SK-N-SH (cell line): Measurements from ENCODE around the gene PLCB1. TPM values are rescaled to one million over a fixed set of nuclear protein-coding genes. Genes with fewer than 3 reads are reported as not detected.

ENCODE experiments used
- CTCF ChIA-PET: fragments of 300-600, 350-600 bp; formaldehyde crosslinking; extraction: SDS; loops from one replicate; lab custom pipeline; 2021; lab: Yijun Ruan, JAX
- POLR2A ChIA-PET: fragments of 350-600 bp; sonication (Branson Sonifier 250); formaldehyde crosslinking; extraction: SDS; loops from one replicate; lab custom pipeline; 2020; ENCODE audit warnings: antibody characterized with exemption, inconsistent platforms; lab: Yijun Ruan, JAX
- DNase-seq: peaks from one replicate; pipeline ENCODE4 v3.0.0; 2012
- H2AFZ ChIP-seq: fragments of 200-600 bp; sonication (generic); 2 replicates; pipeline ENCODE4 v1.8.1; 2016; ENCODE audit warnings: antibody characterized with exemption, mild to moderate bottlenecking, low read depth
- H3F3A ChIP-seq: fragments of 200-600 bp; sonication (generic); replicated peaks from 2 replicates; pipeline ENCODE3; 2016; ENCODE audit warnings: antibody characterized with exemption, mild to moderate bottlenecking; ENCODE audit not compliant: insufficient read depth
- H3K27ac ChIP-seq, 2 experiments: fragments of 200-500 bp in 1 of 2; fragments of 200-600 bp in 1 of 2; sonication (Bioruptor generic) in 1 of 2; sonication (generic), shearing (Covaris generic) in 1 of 2; 2 replicates each; pipeline versions ENCODE4 v1.5.1 to v1.6.1; 2014 to 2016; ENCODE audit warnings: low read depth in 2 of 2, inconsistent platforms in 1 of 2, low read length in 1 of 2, mild to moderate bottlenecking in 1 of 2, mixed read lengths in 1 of 2
- H3K27me3 ChIP-seq: fragments of 200-600 bp; sonication (generic), shearing (Covaris generic); 2 replicates; pipeline ENCODE4 v1.6.1; 2016; ENCODE audit warnings: mixed run types; ENCODE audit not compliant: insufficient read depth
- H3K36me3 ChIP-seq, 2 experiments: fragments of 200-500 bp in 1 of 2; fragments of 200-600 bp in 1 of 2; sonication (Bioruptor generic) in 1 of 2; sonication (generic) in 1 of 2; replicated peaks in 1 of 2; 2 replicates each; pipeline versions ENCODE3 to v1.5.1; 2014 to 2016; ENCODE audit warnings: low read length in 1 of 2, mild to moderate bottlenecking in 1 of 2; ENCODE audit not compliant: insufficient read depth in 2 of 2, control insufficient read depth in 1 of 2
- H3K4me1 ChIP-seq, 2 experiments: fragments of 200-500 bp in 1 of 2; fragments of 200-600 bp in 1 of 2; sonication (Bioruptor generic) in 1 of 2; sonication (generic), shearing (Covaris generic) in 1 of 2; 2 replicates each; pipeline versions ENCODE4 v1.5.1 to v1.6.1; 2014 to 2016; ENCODE audit warnings: low read depth in 1 of 2, low read length in 1 of 2, mixed run types in 1 of 2; ENCODE audit not compliant: insufficient read depth in 2 of 2, control insufficient read depth in 1 of 2
- H3K4me2 ChIP-seq: fragments of 200-600 bp; sonication (generic), shearing (Covaris generic); 2 replicates; pipeline ENCODE4 v1.6.1; 2017; ENCODE audit warnings: mixed run types
- H3K4me3 ChIP-seq, 2 experiments: fragments of 200-500 bp in 1 of 2; fragments of 200-600 bp in 1 of 2; sonication (Bioruptor generic) in 1 of 2; sonication (generic), shearing (Covaris generic) in 1 of 2; 2 replicates each; pipeline versions ENCODE4 v1.5.1 to v1.8.1; 2014 to 2016; ENCODE audit warnings: low read depth in 2 of 2, inconsistent platforms in 1 of 2, low read length in 1 of 2, mild to moderate bottlenecking in 1 of 2, mixed read lengths in 1 of 2, moderate library complexity in 1 of 2
- H3K79me2 ChIP-seq: fragments of 200-600 bp; sonication (generic); 2 replicates; pipeline ENCODE4 v1.8.1; 2017; ENCODE audit warnings: mild to moderate bottlenecking; ENCODE audit not compliant: insufficient read depth
- H3K9ac ChIP-seq: fragments of 200-600 bp; sonication (generic); 2 replicates; pipeline ENCODE4 v1.6.1; 2017; ENCODE audit warnings: mixed run types
- H3K9me2 ChIP-seq: fragments of 200-600 bp; sonication (generic); 2 replicates; pipeline ENCODE4 v1.6.1; 2017; ENCODE audit warnings: mixed run types
- H3K9me3 ChIP-seq: fragments of 200-600 bp; sonication (generic); 2 replicates; pipeline ENCODE4 v1.6.1; 2017; ENCODE audit warnings: mixed run types, mild to moderate bottlenecking, moderate library complexity
- H4K20me1 ChIP-seq: fragments of 200-600 bp; sonication (generic); 2 replicates; pipeline ENCODE4 v1.6.1; 2017; ENCODE audit warnings: mild to moderate bottlenecking, mixed run types; ENCODE audit not compliant: insufficient read depth
- CHD2 ChIP-seq: fragments of 150-350 bp; IDR thresholded peaks from 2 replicates; pipeline ENCODE4 v1.6.1; 2018; ENCODE audit warnings: low read length; ENCODE audit not compliant: partially characterized antibody
- EZH2phosphoT487 ChIP-seq: fragments of 200-600 bp; sonication (generic); IDR thresholded peaks from 2 replicates; pipeline ENCODE4 v1.6.1; 2017; ENCODE audit warnings: low read depth, mixed run types, mild to moderate bottlenecking, antibody characterized with exemption, moderate library complexity, borderline replicate concordance
- FOSL2 ChIP-seq: IDR thresholded peaks from 2 replicates; pipeline ENCODE4 v1.4.0; 2012; ENCODE audit warnings: low read depth, mild to moderate bottlenecking, moderate library complexity, borderline replicate concordance
- FOXJ3 ChIP-seq: sonication (generic); formaldehyde crosslinking; IDR thresholded peaks from 2 replicates; pipeline ENCODE4 v1.5.1; 2020; ENCODE audit warnings: mild to moderate bottlenecking, missing genetic modification reagents
- FOXM1 ChIP-seq: IDR thresholded peaks from 2 replicates; pipeline ENCODE4 v1.4.0; 2012; ENCODE audit warnings: low read depth, mild to moderate bottlenecking
- GABPA ChIP-seq: IDR thresholded peaks from 2 replicates; pipeline ENCODE4 v1.4.0; 2012; ENCODE audit warnings: low read depth, mild to moderate bottlenecking
- MEF2A ChIP-seq: IDR thresholded peaks from 2 replicates; pipeline ENCODE4 v1.4.0; 2012; ENCODE audit warnings: low read depth, borderline replicate concordance
- MXI1 ChIP-seq: IDR thresholded peaks from 2 replicates; pipeline ENCODE4 v1.6.1; 2012; ENCODE audit warnings: mild to moderate bottlenecking, low read depth, low read length, improper control_type of control experiment
- NFIC ChIP-seq: IDR thresholded peaks from 2 replicates; pipeline ENCODE4 v1.4.0; 2012; ENCODE audit warnings: borderline replicate concordance
- NRF1 ChIP-seq: IDR thresholded peaks from 2 replicates; pipeline ENCODE4 v1.6.1; 2012; ENCODE audit warnings: low read depth, mild to moderate bottlenecking, low read length
- RFX5 ChIP-seq: IDR thresholded peaks from 2 replicates; pipeline ENCODE4 v1.6.1; 2012; ENCODE audit warnings: mild to moderate bottlenecking, improper control_type of control experiment, low read length
- TAF1 ChIP-seq: IDR thresholded peaks from 2 replicates; pipeline ENCODE4 v1.6.1; 2012; ENCODE audit warnings: low read depth, mild to moderate bottlenecking, low read length, moderate library complexity, borderline replicate concordance
- TEAD4 ChIP-seq: IDR thresholded peaks from 2 replicates; pipeline ENCODE4 v1.4.0; 2012; ENCODE audit warnings: mild to moderate bottlenecking, borderline replicate concordance; ENCODE audit not compliant: insufficient read depth
- YY1 ChIP-seq: IDR thresholded peaks from 2 replicates; pipeline ENCODE4 v1.4.0; 2012; ENCODE audit warnings: low read depth, mild to moderate bottlenecking
- WGBS: methylation state at CpG from one replicate; pipeline ENCODE4 v1.1.6; 2017; ENCODE audit warnings: low lambda C conversion rate; 5-methylcytosine and 5-hydroxymethylcytosine counted together
- polyA plus RNA-seq, 3 experiments: library from polyadenylated mRNA; depleted of rRNA; stranded (reverse); fragments of >200 nt; gene quantifications; 2 replicates each; pipeline ENCODE4 v1.2.3, GENCODE V29; 2012
- TF ChIP-seq, protein P1 (sequence below): fragments of 150-350 bp; IDR thresholded peaks from 2 replicates; pipeline ENCODE4 v1.6.1; 2016; ENCODE audit warnings: mild to moderate bottlenecking, low read depth, low read length
- TF ChIP-seq, protein P2 (sequence below): IDR thresholded peaks from 2 replicates; pipeline ENCODE4; 2012

Gene PLCB1
- polyA plus RNA-seq, 1 of the 3 experiments (the other 2 are of a cell fraction): 10.5 TPM

DNA sequence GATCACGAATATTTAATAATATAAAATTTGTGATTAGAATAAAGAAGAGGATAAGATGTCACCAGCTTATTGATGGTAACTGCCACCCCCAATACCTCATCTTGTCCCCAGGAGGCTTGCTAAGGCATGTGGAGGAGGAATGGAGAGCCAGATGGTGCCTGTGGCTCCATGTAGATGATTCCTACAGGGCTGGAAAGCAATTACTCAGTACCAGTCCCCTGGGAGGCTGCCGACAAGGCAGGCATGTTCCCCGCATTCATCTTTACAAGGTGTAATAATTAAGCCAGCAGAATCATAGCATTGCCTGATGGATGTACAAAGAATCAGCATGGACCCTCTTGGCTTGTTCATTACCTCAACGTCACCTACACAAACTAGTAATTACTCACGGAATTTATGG lies 155.3 kb downstream of the PLCB1 start:
- H3K4me3 ChIP-seq: no peak overlapping the region
- TF ChIP-seq MXI1: no peak
- TF ChIP-seq, all 33 proteins: peak for 0
- no peak overlapping the region for H3K9ac ChIP-seq
- CTCF ChIA-PET: interaction anchor here (0.8 to 1.4 kb wide), 2 partner anchors 16 to 19 kb away, joined by 3 read pairs; no protein-coding TSS in a partner anchor
- peaks cover 15% of the 10 kb centered on the region for H3F3A ChIP-seq
- H3K9me3 ChIP-seq: no peaks in the 10 kb centered on the region
- POLR2A ChIA-PET: no interaction called here
- H3K4me1 ChIP-seq: peaks cover 0 to 3% of the 10 kb centered on the region in 2 experiments; a peak in 2 of 4 replicates
- no peaks in the 10 kb centered on the region for H4K20me1 ChIP-seq
- no peak overlapping the region for H3K4me2 ChIP-seq
- DNase-seq: no peak
- H3K27ac ChIP-seq: no peak overlapping the region
- 87% methylated on average over 5 of the region's 5 CpGs for WGBS
- H3K36me3 ChIP-seq: peaks cover 0 to 4% of the 10 kb centered on the region in 2 experiments
- H2AFZ ChIP-seq: no peak overlapping the region
- H3K9me2 ChIP-seq: no peaks in the 10 kb centered on the region
- H3K79me2 ChIP-seq: peaks cover 13% of the 10 kb centered on the region
- no peaks in the 10 kb centered on the region for H3K27me3 ChIP-seq

DNA sequence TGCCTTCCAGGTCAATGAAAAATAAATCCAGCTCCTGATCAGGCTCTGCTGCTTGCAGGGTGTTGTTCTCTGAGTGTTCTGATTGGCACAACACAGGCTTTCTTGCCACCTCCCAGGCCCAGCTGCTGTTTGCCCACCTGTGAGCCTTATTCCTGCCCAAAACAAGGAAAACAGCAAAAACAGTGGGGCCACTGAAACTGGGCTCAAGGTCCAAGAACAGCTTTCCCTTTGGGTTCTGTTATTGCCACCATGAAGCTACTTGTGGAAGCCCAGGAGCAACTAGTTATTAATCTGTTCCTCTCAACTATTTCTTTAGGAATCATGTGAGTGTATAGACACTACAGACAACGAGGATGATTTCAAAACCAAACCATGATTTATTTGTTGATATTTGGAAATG lies 159.1 kb downstream of the PLCB1 start:
- no peaks in the 10 kb centered on the region for H3K36me3 ChIP-seq
- H3K9me2 ChIP-seq: no peaks in the 10 kb centered on the region
- peaks cover 4% of the 10 kb centered on the region; the same call in 1 of the 2 replicates for H3K79me2 ChIP-seq
- no peaks in the 10 kb centered on the region for H3K27me3 ChIP-seq
- ChIA-PET CTCF (interaction anchor here (1.4 kb wide), 1 partner anchor 13 kb away, joined by 3 read pairs; no protein-coding TSS in a partner anchor), POLR2A (no interaction called here)
- H3K4me3 ChIP-seq: no peak overlapping the region
- WGBS: 71% methylated on average over 1 of the region's 1 CpG
- H3K9ac ChIP-seq: no peak overlapping the region
- peak overlapping the region in 1 of 2 experiments; percentile 56; a peak in 1 of 4 replicates for H3K27ac ChIP-seq
- no peak for DNase-seq
- H3K9me3 ChIP-seq: no peaks in the 10 kb centered on the region
- no peaks in the 10 kb centered on the region for H4K20me1 ChIP-seq
- no peak for TF ChIP-seq NRF1
- TF ChIP-seq YY1: no peak
- TF ChIP-seq TEAD4: no peak
- no peak for TF ChIP-seq GABPA
- no peak for TF ChIP-seq TAF1
- TF ChIP-seq FOXM1: no peak
- TF ChIP-seq, protein P1, sequence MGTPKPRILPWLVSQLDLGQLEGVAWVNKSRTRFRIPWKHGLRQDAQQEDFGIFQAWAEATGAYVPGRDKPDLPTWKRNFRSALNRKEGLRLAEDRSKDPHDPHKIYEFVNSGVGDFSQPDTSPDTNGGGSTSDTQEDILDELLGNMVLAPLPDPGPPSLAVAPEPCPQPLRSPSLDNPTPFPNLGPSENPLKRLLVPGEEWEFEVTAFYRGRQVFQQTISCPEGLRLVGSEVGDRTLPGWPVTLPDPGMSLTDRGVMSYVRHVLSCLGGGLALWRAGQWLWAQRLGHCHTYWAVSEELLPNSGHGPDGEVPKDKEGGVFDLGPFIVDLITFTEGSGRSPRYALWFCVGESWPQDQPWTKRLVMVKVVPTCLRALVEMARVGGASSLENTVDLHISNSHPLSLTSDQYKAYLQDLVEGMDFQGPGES: no peak
- no peak for TF ChIP-seq FOSL2
- no peak for TF ChIP-seq FOXJ3 (CRISPR knock-in tag)
- TF ChIP-seq MEF2A: no peak
- TF ChIP-seq, protein P2, sequence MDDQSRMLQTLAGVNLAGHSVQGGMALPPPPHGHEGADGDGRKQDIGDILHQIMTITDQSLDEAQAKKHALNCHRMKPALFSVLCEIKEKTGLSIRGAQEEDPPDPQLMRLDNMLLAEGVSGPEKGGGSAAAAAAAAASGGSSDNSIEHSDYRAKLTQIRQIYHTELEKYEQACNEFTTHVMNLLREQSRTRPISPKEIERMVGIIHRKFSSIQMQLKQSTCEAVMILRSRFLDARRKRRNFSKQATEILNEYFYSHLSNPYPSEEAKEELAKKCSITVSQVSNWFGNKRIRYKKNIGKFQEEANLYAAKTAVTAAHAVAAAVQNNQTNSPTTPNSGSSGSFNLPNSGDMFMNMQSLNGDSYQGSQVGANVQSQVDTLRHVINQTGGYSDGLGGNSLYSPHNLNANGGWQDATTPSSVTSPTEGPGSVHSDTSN: no peak
- no peak for TF ChIP-seq CHD2
- no peak for TF ChIP-seq MXI1
- TF ChIP-seq EZH2phosphoT487: no peak
- TF ChIP-seq NFIC: no peak
- no peak for TF ChIP-seq RFX5
- peaks cover 0 to 3% of the 10 kb centered on the region in 2 experiments; a peak in 2 of 4 replicates for H3K4me1 ChIP-seq
- no peak overlapping the region for H2AFZ ChIP-seq
- peaks cover 17% of the 10 kb centered on the region for H3F3A ChIP-seq
- no peak overlapping the region for H3K4me2 ChIP-seq
